ENCODE data around the gene SELENOF.

DNA sequence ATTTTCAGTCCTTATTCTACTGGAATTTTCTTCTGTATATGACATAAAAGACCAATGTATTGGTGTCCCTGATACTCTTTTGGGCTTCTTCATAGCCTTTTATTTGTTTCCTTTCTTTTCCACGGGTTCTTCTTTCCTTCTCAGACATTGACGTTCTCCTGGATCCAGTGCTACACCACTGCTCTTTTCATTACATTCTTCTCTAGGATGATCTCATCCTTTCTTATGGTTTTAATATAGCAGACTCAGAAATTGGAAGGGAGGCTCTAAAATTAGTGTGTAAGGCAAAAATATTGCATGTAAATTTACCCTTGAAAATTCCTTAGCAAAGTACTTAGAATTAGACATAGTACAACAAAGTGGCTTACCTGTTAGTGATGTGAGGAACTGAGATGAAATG is 65.3 kb downstream of the SELENOF start:
- TF ChIP-seq POLR2A (IDR thresholded peaks at IDR 0.05; ENCODE audit: low read depth, low read length) (no peak), MAZ (IDR thresholded peaks at IDR 0.05; ENCODE audit: borderline replicate concordance, low read depth, low read length) (no peak), MAFK (IDR thresholded peaks at IDR 0.05; ENCODE audit: low read depth, low read length) (no peak), RAD21 (IDR thresholded peaks at IDR 0.05; ENCODE audit: low read length) (no peak), CEBPB (IDR thresholded peaks at IDR 0.05; ENCODE audit: low read depth, low read length) (no peak), RFX5 (IDR thresholded peaks at IDR 0.05; ENCODE audit: low read depth, low read length) (no peak), RCOR1 (IDR thresholded peaks at IDR 0.05; ENCODE audit: insufficient replicate concordance, low read length) (no peak)
- TF ChIP-seq, protein P1, sequence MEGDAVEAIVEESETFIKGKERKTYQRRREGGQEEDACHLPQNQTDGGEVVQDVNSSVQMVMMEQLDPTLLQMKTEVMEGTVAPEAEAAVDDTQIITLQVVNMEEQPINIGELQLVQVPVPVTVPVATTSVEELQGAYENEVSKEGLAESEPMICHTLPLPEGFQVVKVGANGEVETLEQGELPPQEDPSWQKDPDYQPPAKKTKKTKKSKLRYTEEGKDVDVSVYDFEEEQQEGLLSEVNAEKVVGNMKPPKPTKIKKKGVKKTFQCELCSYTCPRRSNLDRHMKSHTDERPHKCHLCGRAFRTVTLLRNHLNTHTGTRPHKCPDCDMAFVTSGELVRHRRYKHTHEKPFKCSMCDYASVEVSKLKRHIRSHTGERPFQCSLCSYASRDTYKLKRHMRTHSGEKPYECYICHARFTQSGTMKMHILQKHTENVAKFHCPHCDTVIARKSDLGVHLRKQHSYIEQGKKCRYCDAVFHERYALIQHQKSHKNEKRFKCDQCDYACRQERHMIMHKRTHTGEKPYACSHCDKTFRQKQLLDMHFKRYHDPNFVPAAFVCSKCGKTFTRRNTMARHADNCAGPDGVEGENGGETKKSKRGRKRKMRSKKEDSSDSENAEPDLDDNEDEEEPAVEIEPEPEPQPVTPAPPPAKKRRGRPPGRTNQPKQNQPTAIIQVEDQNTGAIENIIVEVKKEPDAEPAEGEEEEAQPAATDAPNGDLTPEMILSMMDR (conservative IDR thresholded peaks at IDR 0.05; ENCODE audit: low read depth, low read length), result no peak
- TF ChIP-seq, protein P2, sequence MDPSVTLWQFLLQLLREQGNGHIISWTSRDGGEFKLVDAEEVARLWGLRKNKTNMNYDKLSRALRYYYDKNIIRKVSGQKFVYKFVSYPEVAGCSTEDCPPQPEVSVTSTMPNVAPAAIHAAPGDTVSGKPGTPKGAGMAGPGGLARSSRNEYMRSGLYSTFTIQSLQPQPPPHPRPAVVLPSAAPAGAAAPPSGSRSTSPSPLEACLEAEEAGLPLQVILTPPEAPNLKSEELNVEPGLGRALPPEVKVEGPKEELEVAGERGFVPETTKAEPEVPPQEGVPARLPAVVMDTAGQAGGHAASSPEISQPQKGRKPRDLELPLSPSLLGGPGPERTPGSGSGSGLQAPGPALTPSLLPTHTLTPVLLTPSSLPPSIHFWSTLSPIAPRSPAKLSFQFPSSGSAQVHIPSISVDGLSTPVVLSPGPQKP (IDR thresholded peaks at IDR 0.05; ENCODE audit: borderline replicate concordance, low read depth, low read length), result no peak
- TF ChIP-seq, protein P3, sequence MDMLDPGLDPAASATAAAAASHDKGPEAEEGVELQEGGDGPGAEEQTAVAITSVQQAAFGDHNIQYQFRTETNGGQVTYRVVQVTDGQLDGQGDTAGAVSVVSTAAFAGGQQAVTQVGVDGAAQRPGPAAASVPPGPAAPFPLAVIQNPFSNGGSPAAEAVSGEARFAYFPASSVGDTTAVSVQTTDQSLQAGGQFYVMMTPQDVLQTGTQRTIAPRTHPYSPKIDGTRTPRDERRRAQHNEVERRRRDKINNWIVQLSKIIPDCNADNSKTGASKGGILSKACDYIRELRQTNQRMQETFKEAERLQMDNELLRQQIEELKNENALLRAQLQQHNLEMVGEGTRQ (IDR thresholded peaks at IDR 0.05; ENCODE audit: low read depth, low read length), result no peak

Data from IMR-90 (cell line).